GM19463 (cell line): Measurements from ENCODE around the gene ADGRD1.
"Not testable (repeated sequence)": the region's sequence is repeated elsewhere in the genome, so short reads cannot be mapped to it uniquely, and the experiment has no call there.

Source experiments
- ATAC-seq: cut with Tn5 transposase; IDR thresholded peaks from one replicate; pipeline ENCODE4 v1.9.1; 2021; ENCODE audit warnings: mild to moderate bottlenecking, moderate library complexity; ENCODE audit not compliant: unreplicated experiment

Gene ADGRD1

DNA sequence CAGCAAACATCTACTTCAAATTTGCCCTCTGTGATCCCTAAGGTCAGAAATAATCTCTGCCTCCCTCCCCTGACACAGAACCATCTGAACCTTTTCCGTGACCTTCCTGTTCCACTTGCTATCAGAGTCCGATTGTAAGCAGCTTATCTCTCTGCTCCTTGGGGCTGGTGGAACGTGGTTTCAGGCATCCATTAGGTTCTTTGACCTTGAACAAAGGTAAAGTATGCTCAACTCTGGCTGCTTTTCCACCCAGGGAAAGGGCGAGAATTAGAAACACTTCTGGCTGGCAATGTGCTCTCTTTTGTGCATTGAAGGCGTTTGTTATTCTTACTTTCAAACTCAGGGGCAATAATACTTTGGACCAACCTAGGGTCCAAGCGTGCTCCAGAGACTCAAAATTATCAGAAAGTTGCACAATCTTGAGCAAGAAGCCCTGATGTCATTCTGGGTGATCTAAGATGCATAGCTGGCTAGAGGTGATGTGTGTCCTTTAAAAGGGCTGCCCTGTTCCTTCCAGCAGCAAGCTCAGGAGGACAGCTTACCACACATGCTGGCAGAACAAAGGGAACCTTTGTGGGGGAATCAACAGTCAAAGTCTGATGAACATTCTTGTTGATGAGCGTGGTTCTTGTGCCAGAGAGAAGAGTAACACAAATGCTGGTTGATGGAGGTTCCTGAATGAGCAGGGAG lies 29.8 kb downstream of the ADGRD1 start:
- no peak for ATAC-seq

DNA sequence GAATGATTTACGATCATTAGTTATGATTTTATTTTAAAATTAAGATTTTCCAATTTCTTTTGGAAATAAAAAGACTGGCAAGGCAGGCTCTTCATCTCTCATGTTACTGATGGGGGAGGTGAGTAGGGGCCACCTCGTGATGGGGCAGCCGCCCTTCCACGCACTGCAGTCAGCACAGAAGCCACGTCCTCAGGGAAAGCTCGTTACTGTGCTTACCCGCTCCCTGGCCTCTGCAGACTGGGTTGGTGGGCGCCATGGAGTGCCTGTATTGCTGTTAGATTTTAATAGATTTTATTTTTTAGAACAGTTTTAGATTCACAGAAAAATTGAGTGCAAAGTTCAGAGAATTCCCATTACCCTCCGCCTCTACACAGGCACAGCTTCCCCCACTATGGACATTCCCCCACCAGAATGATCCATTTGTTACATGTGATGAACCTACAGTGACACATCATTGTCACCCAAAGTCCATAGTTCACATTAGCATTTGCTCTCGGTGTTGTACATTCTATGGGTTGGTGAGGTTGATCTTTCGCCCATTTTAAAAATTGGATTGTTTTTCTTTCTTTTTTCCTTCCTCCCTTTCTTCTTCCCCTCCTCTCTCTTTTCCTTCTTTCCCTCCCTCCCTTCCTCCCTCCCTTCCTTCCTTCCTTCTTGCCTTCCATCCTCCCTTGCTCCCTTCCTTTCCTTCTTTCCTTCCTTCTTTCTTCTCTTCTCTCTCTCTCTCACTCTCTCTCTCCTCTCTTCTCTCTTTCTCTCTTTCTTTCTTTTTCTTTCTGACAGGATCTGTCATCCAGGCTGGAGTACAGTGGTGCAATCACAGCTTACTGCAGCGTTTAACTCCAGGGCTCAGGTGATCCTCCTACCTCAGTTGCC lies 30.7 kb downstream of the ADGRD1 start:
- no peak for ATAC-seq

DNA sequence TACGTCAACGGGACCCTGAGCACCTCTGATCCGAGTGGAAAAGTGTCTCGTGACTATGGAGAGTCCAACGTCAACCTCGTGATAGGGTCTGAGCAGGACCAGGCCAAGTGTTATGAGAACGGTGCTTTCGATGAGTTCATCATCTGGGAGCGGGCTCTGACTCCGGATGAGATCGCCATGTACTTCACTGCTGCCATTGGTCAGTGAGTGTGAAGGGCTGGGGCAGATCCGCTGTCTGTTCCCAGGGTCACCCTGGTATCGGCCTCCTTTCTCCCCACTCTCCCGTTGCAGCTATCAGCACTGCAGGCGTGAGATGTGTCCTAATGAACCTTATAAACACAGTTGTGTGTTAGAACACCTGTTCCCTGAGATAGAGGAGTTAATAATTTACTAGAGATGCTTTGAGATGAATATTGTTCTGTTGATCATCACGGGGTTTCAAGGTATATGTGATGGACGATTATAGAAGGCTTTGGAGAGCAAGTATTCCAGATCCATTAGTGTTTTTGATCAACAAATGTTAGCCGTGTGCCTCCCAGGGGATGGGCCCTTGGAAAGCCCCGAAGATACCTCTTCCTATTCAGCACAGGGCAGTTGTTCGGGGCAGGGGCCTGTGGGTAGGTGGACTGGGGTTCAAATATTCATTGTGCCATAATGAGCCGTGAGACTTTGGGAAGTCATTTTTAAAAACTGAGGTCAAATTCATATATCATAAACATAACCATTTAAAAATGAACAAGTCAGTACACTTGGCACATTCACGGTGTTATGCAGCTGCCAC lies 33.6 kb downstream of the ADGRD1 start:
- ATAC-seq = no peak

DNA sequence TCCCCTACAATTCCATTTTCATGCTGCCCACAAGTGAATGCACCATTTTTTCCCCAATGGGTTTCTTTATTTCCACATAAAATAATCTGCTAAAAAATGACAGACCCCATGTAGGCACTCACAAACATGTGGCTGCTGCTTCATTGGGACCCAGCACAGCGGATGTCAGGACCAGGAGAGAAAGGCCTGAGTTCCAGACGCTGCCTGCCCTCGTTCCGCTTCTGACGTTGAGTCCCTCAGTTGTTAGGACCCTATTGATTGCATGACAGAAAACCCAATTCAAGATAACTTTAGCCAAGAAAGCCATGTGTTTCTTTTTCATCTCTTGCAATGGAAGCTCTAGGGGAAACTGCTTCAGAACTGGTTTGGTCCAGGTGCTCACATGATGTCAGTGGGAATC lies 34.6 kb downstream of the ADGRD1 start:
- ATAC-seq = no peak

DNA sequence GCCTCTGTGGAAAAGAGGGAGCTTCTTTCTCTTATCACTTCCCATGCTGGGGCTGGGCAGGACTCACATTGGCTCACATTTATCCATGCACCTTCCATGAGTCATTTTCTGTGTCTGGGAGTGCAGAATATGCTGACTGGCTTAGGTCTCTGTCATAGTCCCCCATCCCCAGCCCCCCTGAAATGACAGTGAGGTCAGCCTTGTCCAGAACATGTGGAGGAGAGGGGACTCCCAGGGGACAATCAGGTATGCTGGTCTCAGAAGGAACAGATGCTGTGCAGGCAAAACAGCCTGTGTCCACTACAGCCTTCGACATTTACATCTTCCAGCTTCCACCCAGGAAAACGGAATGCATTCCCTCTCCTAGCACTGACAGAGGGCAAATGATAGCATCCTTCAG lies 35.0 kb downstream of the ADGRD1 start:
- no peak for ATAC-seq

DNA sequence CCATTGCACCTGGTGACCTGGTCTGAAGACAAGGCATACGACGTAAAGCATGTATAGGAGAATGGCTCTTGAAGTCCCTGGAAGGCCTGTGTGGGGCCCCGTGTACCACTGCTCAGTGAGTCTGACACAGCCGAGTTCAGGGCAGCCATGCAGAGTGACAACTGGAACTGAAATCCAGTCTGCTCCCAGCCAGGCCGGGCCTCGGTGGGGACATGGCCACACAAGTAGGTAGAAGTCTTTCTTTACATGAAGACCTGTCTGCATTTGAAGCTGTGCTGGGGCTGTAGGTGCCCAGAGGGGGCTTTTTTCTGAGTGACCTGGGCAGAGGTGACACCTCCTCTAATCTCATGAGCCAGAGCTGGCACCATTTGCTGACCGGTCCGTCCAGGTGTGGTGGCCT lies 35.7 kb downstream of the ADGRD1 start:
- ATAC-seq = no peak

DNA sequence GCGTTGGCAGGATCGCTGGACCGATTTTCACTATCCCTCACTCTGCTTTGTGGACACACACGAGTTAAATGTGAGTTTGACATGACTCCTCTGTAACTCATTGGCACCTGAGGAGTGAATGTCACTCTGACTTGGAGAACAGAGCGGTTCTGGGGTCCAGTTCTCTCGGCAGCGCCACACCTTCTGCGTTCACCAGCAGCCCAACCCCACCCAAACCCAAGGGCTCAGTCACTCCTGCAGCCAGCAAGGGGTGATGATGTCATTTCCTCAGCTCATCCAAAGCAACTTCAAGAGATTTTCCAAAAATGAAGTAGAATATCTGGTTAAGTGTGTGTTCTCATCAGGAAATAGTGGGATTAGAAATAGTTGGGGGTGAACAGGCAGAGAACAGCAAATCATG lies 36.3 kb downstream of the ADGRD1 start:
- ATAC-seq = no peak

DNA sequence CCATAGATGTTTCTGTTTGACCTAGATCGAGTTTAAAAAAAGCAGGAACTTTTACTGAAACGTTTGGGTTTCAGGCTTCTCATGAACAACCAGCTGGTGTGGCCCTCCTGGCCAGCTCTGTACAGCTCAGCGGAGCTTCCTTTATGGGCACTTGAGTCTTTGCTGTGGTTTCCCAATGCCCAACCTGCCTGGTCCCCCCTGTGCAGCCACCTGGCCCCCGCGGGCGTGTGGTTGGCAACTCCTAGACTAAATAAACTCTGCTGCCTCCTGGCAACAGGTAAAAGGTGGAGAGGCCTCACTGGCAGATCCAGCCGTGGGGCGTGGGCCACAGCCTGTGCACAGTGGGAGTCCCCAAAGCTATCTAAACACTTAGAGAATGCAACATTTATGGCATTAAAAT lies 38.7 kb downstream of the ADGRD1 start:
- ATAC-seq = no peak

DNA sequence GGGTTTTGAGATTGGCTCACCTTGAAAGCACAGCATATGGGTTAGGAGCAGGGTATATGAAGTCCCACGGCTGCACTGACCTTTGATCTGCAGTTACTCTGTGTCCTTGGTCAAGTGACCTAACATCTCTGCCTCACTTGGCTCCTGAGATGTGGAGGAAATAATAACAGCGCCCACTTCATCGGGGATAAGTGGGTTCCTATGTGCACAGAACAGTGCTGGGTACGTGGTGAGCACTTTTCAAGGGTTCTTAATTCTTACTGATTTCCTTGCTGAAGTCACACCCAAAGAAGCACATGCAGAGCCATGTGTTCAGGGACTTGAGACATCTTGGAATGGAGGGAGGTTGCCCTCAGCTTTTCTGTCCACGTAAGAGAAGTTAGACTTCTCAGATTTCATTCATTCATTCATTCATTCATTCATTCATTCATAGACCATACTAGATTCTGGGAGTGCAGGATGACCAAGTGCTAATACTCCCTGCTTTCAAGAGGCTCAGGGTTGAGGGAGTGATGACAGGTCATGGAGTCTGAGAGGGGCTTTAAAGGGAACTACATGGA lies 39.4 kb downstream of the ADGRD1 start:
- ATAC-seq = no peak

DNA sequence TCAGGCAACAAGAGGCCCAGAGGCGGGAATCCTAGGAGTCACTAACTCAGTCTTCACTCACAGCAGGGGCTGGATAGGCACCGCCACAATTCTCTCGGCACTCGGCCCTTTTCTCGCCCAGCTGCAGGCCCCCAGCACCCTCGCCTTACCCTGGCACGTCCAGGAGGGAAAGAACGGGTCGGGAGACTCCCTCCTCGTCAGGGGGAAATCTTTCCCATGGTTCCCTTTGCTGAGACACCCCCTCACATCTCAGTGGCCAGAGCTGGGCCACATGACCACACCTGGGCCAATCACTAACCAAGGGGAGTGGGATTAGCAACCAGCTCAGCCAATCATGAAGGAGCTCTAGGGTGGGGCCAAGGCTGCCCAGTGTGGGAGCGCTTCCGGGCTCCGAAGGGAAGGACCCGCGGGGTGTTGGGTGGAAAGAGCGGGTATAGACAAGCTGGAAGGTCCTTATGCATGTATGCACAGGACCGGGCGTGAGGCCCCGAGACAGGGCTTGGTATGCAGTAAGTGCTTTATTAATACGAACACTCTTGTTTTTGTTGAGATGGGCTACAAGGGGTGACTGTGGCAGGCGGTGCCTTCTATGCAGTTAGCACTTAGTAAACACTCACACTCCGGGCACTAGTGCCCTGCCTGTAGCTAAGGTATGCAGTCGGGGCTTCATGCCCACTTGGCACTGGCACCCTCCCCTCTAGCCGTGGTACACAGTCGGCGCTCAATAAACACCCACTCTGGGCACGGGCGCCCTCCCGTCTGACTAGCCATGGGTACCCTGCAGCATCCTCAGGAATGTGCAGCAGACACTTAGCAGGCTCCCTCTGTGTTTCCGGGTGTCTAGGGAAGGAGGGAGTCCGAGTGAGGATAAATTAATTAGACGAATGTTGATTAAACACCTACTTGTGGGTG lies 40.3 kb downstream of the ADGRD1 start:
- ATAC-seq = no peak

DNA sequence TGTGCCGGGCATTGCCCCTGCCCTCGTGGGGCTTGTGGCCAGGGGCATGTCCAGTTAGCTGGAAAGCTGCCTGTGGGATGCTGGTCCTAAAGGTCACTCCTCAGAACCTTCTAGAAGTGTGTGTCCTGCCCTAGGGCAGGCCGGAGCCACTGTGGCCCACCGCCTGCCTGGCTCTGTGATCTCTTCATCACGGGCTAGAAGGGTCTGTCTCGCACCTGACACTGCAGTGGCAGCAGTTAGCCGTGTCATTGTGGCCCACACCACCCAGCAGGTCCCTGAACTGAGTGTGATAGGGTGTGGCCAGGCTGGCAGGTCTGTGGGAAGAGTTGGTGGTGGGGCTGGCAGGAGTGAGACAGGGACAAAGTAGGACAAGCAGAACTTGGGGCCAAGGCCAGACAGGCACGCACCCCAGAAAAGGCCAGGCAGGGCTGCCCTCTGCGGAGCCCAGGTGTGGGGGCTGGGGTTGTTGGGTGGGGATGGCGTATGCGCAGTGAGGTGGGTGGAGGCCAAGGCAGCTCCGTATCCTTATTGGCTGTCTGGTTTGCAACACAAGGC lies 41.2 kb downstream of the ADGRD1 start:
- ATAC-seq = no peak

DNA sequence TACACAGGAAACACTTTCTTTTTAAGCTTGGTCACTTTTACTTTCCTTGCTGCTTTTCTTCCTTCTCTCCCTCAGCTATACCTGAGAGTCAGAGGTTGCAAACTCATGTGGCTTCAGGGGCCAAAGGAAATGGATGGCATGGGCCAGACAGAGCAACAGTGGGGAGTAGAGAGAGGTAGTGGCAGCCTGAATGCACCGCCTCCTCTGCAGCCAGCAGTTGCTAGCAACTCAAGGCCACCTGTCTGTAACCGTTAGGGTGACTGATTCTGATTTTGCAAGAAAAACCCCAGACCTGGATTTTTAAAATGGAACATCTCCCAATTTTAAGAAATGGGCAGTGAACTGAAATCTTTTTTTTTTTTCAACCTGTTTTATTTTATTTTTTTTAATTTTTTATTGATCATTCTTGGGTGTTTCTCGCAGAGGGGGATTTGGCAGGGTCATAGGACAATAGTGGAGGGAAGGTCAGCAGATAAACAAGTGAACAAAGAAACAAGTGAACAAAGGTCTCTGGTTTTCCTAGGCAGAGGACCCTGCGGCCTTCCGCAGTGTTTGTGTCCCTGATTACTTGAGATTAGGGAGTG lies 41.8 kb downstream of the ADGRD1 start:
- not testable (repeated sequence) for ATAC-seq

DNA sequence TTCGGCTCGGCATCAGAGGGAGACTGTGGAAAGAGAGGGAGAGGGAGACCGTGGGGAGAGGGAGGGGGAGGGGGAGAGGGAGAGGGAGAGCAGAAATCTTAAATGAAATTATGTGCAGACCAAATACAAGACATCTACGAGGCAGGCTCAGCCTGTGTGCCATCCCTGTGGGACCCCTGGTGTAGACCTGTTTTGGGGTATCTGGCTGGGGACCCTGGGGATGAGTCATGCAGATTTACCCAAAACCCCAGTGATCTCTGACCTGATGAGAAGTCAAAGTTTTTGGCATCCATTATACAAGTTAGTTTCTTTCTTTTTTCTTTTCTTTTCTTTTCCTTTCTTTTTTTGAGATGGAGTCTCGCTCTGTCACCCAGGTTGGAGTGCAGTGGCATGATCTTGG lies 44.4 kb downstream of the ADGRD1 start:
- no peak for ATAC-seq

DNA sequence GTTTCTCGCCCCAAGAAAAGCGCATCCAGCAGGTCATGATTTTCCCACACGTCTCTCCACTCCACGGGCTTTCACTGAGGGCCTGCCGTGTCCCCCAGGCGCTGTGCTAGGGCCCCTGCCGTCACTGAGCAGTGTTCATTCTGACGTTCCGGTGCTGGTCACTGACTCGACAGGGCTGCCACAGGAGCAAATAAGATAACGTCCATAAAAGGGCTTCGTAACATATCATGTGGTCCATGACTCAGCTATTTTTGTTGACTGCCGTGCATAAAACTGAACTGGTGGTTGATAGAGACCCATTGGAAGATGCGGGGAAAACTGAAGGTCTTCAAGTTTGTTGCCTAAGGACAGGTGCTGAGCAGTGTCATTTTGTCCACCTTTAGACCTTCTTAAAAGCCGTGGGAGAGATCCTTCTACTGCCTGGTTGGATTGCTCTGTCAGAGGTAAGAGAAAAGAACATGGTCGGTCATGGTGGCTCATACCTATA lies 46.3 kb downstream of the ADGRD1 start:
- no peak for ATAC-seq

DNA sequence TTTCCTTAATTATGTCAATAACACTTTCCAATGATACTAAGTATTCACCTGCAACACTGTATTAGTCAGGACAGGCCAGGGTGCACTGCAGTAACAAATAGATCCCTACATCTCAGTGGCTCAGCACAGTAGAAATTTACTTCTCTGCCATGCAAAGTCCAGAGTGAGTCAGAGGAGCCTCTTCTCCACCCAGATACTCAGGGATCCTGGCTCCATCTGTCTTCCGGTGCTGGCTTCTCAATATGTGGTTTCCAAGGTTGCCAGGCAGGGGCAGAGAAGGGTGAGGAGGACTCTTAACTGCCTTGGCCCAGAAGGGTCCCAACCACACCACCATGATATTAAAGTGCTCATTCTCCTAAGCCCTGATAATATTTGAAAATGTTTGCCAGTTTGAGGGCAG lies 47.8 kb downstream of the ADGRD1 start:
- no peak for ATAC-seq

DNA sequence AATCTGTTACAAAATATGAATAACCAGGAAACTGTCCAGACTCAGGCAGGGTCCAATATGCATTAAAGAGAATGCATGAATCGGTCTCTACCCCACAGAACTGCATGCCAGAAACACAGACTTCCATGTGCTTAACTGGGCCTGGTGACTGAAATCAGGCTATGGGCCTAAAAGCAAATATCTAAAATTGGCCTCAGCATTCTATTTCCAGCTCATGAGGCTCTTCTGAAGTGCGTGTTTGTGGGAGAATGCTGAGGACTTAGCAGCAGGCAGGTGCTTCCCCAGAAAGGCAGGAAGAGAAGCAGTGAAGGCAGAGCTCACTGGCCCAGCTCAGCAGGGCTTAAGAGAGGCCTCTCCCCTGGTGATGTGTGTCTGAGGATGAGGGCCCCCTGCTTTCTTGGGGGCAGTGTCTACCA lies 48.5 kb downstream of the ADGRD1 start:
- no peak for ATAC-seq

DNA sequence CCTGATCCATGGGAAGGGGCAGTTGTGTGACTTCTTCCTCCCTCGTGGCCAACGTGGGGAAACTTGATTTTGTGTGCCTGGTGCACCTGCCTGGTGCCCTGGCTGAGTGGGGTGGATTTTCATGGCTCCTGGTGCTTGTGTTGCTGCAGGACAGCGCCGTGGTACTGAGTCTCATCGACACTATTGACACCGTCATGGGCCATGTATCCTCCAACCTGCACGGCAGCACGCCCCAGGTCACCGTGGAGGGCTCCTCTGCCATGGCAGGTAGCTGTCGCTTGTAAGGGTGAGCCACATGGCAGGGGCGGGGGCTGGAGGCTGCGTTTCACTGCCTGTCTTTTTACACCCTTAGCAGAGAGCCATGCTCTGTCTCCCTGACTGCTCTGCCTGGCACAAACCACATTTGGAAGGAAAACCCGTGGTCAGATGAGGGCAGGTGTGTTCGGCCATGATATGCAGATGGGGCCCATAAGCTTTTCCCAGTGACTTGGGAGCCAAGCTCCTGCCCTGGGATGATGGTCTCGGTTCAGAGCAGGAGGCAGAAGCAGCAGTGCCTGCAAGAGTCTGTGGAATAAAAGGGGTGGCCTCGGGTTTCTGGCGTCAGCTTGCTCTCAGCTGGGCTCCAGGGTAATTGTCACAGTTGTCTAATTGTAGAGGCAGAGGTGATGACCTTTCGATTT lies 49.5 kb downstream of the ADGRD1 start:
- no peak for ATAC-seq

DNA sequence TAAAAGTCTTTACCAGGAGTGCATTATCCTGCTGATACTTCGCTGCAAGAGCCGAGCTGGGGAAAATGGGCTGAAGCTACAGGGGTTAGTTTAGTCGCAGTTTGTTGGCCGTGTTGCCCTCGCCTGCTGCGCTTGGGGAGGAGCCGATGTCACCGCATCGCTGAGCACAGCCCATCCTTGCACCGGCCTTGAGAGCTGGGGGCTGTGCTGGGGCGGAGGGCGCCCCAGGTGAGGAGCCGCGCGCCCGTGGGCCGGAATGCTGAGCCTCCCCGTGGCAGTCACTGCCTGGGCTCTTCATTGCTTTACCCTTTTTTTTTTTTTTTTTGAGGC lies 50.0 kb downstream of the ADGRD1 start:
- no peak for ATAC-seq

DNA sequence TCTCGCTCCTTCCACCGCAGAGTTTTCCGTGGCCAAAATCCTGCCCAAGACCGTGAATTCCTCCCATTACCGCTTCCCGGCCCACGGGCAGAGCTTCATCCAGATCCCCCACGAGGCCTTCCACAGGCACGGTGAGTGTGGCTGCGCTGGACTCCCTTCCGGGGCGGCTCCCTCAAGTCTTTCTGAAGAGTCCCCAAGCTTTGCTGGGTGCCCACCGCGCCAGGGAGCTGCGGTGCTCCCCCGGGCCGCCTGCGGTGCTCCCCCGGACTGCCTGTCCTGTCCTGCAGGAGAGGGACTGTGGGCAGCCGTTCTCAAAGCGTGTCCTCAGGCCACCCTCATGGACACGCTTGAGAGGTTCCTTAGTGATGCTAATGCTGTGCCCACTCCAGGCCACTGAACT lies 50.5 kb downstream of the ADGRD1 start:
- no peak for ATAC-seq
